ENCODE measurements around the gene PPP1R1B.

Gene PPP1R1B

GRCh38 chr17:39605492-39606433 lies 21.0 kb upstream of the PPP1R1B start:
- Histone ChIP-seq H2AFZ (ENCODE audit: low read length) (no peak overlapping the region), H3K27me3 (ENCODE audit: insufficient read depth, low read length, poor library complexity, severe bottlenecking) (peaks cover 14% of the 10 kb centered on the region), H3K79me2 (ENCODE audit: insufficient read depth, low read length) (no peaks in the 10 kb centered on the region), H3K4me1 (ENCODE audit: insufficient read depth, low read length, poor library complexity, severe bottlenecking) (no peaks in the 10 kb centered on the region), H3K9me3 (ENCODE audit: insufficient read depth, low read depth, low read length) (no peaks in the 10 kb centered on the region), H3K9ac (ENCODE audit: low read depth, low read length, poor library complexity, severe bottlenecking) (no peak overlapping the region), H3K36me3 (ENCODE audit: insufficient read depth, low read length) (no peaks in the 10 kb centered on the region), H3K9me2 (replicated peaks; ENCODE audit: low read depth, low read length) (no peaks in the 10 kb centered on the region), H3K4me2 (ENCODE audit: low read depth, low read length, poor library complexity, severe bottlenecking) (no peak overlapping the region), H3F3A (ENCODE audit: low read depth) (no peaks in the 10 kb centered on the region), H4K20me1 (ENCODE audit: insufficient read depth, low read length, poor library complexity, severe bottlenecking) (no peaks in the 10 kb centered on the region), H3K4me3 (ENCODE audit: low read length, poor library complexity, severe bottlenecking) (no peak overlapping the region)
- TF ChIP-seq EZH2phosphoT487 (IDR thresholded peaks at IDR 0.05; ENCODE audit: borderline replicate concordance) (no peak), CTCF (conservative IDR thresholded peaks at IDR 0.05; ENCODE audit: low read length) (no peak)

- Histone ChIP-seq H3K9ac (ENCODE audit: low read depth, low read length, poor library complexity, severe bottlenecking) (no peak overlapping the region), H3K9me3 (ENCODE audit: insufficient read depth, low read depth, low read length) (no peaks in the 10 kb centered on the region), H2AFZ (ENCODE audit: low read length) (no peak overlapping the region), H3K4me1 (ENCODE audit: insufficient read depth, low read length, poor library complexity, severe bottlenecking) (no peaks in the 10 kb centered on the region), H3K36me3 (ENCODE audit: insufficient read depth, low read length) (no peaks in the 10 kb centered on the region), H3F3A (ENCODE audit: low read depth) (no peaks in the 10 kb centered on the region), H3K4me2 (ENCODE audit: low read depth, low read length, poor library complexity, severe bottlenecking) (no peak overlapping the region), H3K9me2 (replicated peaks; ENCODE audit: low read depth, low read length) (no peaks in the 10 kb centered on the region), H3K79me2 (ENCODE audit: insufficient read depth, low read length) (no peaks in the 10 kb centered on the region), H3K4me3 (ENCODE audit: low read length, poor library complexity, severe bottlenecking) (no peak overlapping the region), H4K20me1 (ENCODE audit: insufficient read depth, low read length, poor library complexity, severe bottlenecking) (no peaks in the 10 kb centered on the region), H3K27me3 (ENCODE audit: insufficient read depth, low read length, poor library complexity, severe bottlenecking) (peaks cover 7% of the 10 kb centered on the region)
- TF ChIP-seq EZH2phosphoT487 (IDR thresholded peaks at IDR 0.05; ENCODE audit: borderline replicate concordance) (no peak), CTCF (conservative IDR thresholded peaks at IDR 0.05; ENCODE audit: low read length) (no peak)
These were observed 20.2 kb upstream of the PPP1R1B start for GRCh38 chr17:39606434-39607056.

- no peaks in the 10 kb centered on the region for H3K9me2 ChIP-seq (replicated peaks; ENCODE audit: low read depth, low read length)
- H3K27me3 ChIP-seq (ENCODE audit: insufficient read depth, low read length, poor library complexity, severe bottlenecking) = no peaks in the 10 kb centered on the region
- no peaks in the 10 kb centered on the region for H3K9me3 ChIP-seq (ENCODE audit: insufficient read depth, low read depth, low read length)
- no peaks in the 10 kb centered on the region for H3K36me3 ChIP-seq (ENCODE audit: insufficient read depth, low read length)
- no peaks in the 10 kb centered on the region for H3K79me2 ChIP-seq (ENCODE audit: insufficient read depth, low read length)
- H3K9ac ChIP-seq (ENCODE audit: low read depth, low read length, poor library complexity, severe bottlenecking) = no peak overlapping the region
- TF ChIP-seq CTCF (conservative IDR thresholded peaks at IDR 0.05; ENCODE audit: low read length) (no peak), EZH2phosphoT487 (IDR thresholded peaks at IDR 0.05; ENCODE audit: borderline replicate concordance) (no peak)
- H2AFZ ChIP-seq (ENCODE audit: low read length) = no peak overlapping the region
- no peak overlapping the region for H3K4me2 ChIP-seq (ENCODE audit: low read depth, low read length, poor library complexity, severe bottlenecking)
- H3F3A ChIP-seq (ENCODE audit: low read depth) = no peaks in the 10 kb centered on the region
- no peak overlapping the region for H3K4me3 ChIP-seq (ENCODE audit: low read length, poor library complexity, severe bottlenecking)
- no peaks in the 10 kb centered on the region for H4K20me1 ChIP-seq (ENCODE audit: insufficient read depth, low read length, poor library complexity, severe bottlenecking)
- H3K4me1 ChIP-seq (ENCODE audit: insufficient read depth, low read length, poor library complexity, severe bottlenecking) = no peaks in the 10 kb centered on the region
These were observed 19.5 kb upstream of the PPP1R1B start for GRCh38 chr17:39607057-39607850.

Data from Loucy (cell line).